Inflammatory macrophage treated with lipopolysaccharide for 1 hour (primary cell): ENCODE results near the gene CBLC.
A peak's percentile ranks its signal among the peaks of the same experiment; 100 is the strongest.
"Not testable (repeated sequence)": the region's sequence is repeated elsewhere in the genome, so short reads cannot be mapped to it uniquely, and the experiment has no call there.

ENCODE experiments used
- DNase-seq, 2 donors: peaks; one replicate each; pipeline ENCODE4 v3.0.0-alpha.2; 2020 to 2022

The CBLC gene

DNA sequence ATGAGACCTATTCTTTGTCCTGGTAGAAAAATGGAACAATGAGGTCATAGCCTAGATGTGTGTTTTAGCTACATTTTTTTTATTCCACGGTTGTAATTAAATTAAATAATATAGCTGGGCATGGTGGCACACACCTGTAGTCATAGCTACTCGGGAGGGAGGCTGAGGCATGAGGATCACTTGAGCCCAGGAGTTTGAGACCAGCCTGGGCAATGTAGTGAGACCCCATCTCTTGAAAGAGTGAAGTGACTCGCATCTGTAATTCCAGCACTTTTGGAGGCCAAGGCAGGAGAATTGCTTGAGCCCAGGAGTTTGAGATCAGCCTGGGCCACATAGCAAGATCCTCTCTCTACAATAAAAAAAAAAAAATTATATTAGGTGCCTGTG lies 11.7 kb upstream of the CBLC start:
- DNase-seq: no peak

DNA sequence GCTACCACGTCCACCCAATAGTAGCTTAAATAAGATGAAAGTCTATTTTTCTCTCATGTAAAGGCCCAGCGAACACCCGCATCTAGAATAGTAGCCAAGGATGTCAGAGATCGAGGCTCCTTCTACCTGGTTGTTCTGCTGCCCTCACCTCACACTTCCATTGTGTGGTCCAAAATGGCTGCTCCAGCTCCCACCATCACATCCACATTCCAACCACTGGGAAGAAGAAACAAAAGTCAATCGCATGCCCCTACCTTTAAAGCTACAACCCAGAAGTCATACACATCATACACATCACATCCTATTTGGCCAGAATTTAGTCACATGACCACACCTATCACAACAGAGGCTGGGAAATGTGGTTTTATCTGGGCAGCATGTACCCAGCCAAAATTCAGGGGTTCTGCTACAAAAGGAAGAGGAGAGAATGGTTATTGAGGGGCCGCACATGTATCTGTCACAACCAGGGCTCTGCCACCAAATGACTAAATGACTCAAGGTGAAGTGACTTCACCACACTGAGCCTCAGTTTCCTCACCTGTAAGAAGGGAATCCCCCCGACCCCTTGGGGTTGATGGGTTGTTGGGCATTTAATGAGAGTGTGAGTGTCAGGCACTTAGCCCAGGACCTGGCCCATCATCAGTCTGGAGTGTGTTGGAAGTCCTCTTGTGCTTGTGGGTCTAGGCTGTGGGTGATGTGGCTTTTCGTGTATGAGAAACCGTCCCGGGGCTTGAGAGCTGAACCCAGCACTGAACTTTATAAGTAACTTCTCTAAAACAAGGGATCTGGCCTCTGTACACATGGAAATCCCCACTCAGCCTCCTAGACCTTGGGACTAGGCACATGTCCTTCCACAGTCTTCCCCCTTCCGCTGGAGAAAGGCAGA lies 10.2 kb upstream of the CBLC start:
- DNase-seq: peak; percentile 83 to 93

DNA sequence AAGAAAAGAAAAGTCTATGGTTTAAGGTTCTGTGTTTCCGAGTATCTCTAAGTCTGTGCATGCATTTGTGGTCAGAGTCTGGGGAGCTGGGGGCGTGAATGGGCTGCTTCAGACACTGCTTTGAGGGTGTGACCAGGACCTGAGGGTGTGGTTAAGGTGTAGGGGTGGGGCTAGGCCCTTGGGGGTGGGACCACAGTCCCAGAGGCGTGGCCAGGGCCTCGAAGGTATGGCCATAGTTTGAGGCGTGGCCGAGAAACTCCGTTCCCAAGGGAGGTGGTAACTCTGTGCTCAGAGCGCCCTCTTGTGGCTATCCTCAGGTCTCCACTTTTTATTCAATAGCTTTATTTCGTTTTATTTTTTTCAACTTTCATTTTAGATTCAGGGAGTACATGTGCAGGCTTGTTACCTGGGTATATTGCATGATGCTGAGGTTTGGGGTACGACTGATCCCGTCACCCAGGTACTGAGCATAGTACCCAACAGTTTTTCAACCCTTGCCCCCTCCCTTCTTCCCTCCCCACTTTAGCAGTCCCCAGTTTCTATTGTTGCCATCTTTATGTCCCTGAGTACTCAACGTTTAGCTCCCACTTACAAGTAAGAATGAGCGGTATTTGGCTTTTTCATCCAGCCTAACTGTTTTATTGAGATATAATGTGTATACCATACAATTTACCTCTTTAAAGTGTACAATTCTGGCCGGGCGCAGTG lies 7.0 kb upstream of the CBLC start:
- peak; percentile 96 to 99 for DNase-seq

DNA sequence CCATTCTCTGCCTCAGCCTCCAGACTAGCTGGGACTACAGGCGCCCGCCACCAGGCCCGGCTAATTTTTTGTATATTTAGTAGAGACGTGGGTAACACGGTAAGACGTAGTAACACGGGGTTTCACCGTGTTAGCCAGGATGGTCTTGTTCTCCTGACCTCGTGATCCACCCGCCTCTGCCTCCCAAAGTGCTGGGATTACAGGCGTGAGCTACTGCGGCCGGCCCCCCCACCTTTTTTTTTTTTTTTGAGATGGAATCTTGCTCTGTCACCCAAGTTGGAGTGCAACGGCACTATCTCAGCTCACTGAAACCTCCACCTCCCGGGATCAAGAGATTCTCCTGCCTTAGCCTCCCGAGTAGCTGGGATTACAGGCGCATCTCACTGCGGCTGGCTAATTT lies 5.5 kb upstream of the CBLC start:
- not testable (repeated sequence) for DNase-seq

DNA sequence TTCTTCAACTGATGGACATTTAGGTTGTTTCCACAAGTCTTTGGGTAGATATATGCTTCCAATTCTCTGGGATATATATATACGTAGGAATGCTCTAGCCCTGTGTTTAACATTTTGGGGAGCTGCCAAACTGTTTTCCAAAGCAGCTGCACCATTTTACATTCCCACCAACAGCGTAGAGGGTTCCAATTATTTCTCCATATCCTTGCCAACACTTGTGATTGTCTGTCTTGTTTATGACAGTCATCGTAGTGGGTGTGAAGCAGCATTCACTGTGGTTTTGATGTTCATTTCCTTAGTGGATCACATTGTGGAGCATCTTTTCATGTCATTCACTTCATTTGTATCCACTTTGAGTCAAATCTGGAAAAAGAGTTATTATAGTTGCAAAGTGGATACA lies 4.7 kb upstream of the CBLC start:
- DNase-seq: no peak

DNA sequence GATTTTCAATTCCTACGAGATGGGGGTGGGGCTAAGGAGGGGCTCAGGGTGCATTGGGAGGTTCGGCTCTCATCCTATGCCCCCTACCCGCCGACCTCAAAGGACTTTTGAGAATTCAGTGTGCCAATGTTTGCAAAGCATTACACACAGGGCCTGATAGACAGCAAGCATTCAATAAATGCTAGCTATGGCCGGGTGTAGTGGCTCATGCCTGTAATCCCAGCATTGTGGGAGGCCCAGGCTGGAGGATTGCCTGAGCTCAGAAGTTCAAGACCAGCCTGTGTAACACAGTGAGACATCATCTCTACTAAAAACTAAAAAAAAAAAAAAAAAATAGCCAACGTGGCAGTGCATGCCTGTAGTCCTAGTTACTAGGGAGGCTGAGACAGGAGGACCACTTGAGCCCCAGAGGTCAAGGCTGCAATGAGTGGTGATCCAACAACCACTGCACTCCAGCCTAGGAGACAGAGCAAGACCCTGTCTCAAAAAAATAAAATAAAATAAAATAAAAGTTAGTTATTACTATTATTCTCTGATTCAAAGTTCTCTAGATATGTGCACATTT lies 1.9 kb upstream of the CBLC start:
- no peak for DNase-seq

DNA sequence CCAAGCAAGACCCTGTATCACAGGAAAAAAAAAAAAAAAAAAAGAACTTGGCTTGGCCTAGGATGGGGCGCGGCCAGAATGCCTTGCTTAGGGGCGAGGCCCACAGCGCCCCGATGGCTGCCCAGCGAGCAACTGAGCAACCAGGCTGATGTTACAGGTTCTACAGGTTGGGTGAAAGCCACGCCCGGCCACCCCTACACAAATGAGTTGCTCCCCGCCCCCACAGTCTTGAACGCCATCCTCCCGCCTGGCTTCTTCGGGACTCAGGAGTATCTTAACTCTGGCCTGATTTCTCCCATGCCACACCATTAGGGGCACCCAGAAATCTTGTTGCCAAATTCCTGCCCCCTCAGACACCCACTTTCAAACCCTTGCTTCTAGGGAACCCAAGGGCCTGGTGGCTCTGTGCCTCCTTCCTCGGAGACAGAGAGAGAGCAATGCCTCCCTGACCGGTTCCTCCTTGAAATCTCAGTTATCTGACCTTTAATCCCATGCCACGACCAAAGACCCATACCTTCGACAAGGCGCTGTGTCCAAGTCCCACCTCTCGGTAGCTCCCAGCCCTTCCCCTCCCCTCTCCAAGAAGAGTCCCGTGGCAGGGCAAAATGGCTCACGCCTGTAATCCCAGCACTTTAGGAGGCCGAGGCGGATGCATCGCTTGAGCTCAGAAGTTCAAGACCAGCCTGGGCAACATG lies 1.1 kb upstream of the CBLC start:
- no peak for DNase-seq

DNA sequence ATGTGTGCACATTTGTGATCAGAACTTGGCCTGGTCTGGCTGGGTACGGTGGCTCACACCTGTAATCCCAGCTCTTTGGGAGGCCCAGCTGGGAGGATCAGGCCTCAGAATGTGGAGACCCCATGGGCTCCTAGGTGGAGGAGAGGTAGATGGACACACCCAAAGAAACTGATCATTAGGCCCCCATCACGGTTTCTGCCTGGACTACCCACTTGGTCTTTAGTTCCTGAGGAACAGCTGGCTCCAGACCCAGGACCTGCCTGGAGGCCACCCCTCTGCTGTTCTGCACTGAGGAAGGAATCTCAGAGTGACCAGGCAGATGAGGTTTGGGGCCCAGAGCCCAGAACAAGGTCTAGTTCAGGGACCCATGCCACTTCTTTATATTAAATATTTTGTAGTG lies 1.5 kb downstream of the CBLC start:
- DNase-seq: no peak

DNA sequence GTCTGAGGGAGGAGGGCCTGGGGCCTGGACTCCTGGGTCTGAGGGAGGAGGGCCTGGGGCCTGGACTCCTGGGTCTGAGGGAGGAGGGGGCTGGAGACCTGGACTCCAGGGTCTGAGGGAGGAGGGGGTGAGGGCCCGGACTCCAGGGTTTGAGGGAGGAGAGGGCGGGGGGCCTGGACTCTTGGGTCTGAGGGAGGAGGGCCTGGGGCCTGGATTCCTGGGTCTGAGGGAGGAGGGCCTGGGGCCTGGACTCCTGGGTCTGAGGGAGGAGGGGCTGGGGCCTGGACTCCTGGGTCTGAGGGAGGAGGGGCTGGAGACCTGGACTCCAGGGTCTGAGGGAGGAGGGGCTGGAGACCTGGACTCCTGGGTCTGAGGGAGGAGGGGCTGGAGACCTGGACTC lies 4.0 kb downstream of the CBLC start:
- DNase-seq: not testable (repeated sequence)

DNA sequence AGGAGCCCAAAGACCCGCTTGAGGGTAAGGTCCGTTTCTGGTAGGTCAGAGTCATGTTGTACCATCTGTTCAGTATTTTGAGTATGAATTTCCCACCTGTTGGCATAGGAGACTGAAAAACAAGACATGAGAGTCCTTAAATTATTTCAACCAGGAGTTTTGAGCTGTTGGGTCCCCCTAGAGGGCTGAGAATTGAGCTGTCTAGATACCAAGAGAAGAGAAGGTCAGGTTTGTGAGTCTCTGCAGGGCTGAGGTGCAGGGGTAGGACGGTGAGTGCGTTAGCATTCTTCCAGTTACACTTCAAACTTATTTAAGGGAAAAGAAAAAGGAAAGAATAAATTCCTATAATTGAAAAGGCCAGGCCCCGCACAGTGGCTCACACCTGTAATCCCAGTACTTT lies 5.0 kb downstream of the CBLC start:
- DNase-seq: no peak

DNA sequence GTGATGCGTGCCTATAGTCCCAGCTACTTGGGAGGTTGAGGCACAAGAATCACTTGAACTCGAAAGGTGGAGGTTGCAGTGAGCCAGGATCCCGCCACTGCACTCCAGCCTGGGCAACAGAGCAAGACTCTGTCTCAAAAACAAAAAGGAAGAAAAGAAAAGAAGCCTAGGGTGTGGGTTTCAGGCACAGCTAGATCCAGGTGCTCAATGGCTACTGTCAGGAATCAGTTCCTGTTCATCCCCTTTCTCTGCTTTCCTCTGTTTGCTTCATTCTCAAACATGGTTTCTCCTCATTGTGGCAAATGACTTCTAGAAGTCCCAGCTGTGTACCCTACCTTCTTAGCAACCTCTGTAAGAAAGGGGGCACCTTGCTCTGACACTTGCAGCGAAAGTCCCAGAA lies 5.9 kb downstream of the CBLC start:
- DNase-seq: no peak

DNA sequence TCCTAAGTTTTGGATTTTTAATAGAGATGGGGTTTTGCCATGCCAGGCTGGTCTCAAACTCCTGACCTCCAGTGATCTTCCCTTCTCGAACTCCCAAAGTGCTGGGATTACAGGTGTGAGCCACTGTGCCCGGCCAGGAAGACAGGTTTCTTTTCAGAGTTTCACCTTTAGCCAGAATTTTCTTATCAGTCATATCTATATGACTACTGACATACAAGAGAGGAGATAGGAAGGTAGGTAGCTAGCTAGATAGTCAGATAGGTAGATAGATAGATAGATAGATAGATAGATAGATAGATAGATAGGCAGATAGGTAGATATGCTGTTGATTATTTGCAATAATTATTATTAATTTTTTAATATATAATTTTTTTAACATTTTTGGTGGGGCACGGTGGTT lies 7.6 kb downstream of the CBLC start:
- DNase-seq: no peak

DNA sequence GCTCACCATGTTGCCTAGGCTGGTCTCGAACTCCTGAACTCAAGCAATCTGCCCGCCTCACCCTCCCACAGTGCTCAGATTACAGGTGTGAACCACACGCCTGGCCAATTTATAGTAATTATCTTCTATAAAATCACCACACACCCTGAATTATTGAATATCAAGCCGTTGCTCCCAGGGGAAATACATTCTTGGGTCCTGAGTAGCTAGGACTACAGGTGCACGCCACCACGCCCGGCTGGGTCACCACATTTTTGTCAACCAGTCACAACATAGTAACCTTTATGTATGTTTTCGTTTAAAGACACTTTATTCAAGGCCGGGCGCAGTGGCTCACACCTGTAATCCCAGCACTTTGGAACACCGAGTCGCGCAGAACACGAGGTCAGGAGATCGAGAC lies 8.3 kb downstream of the CBLC start:
- no peak for DNase-seq

DNA sequence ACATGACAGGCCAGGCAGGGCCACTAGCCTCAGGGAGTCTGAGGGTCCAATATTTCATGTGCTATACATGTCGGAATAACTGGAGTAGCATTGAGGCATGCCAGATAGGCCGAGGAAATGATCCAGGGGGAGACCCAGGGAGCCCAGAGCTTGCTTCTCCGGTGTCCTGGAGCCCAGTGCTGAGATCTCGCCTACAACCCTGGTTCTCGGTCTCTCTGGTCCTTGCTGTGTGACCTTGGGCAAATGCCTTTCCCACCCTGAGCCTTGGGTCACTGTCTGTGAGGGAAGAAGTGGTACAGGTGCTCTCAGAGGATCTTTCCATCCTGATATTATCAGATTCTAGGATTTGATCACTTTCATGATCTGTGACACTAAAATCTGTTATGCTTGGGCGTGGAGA lies 11.3 kb downstream of the CBLC start:
- no peak for DNase-seq

DNA sequence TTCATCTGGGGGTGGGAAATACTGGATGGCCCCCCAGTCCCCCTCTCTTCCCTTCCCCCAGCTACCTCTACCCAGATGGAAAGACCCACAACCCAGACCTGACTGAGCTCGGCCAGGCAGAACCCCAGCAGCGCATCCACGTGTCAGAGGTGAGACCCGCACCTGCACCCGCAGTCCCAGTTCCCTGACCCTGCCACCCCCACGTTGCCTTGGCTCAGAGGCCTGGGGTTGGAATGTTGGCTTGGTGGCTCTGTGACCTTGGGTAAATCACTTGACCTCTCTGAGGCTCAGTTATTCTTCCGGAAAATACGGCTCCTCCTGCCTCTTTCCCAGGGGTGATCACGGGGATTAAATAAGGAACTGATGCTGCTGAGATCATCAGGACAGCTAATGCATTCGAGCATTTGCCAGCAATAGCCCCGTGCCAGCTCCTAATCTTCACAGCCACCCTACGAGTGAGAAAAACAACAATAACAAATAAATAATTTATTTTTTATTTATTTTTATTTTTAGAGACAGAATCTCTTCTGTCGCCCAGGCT lies 12.3 kb downstream of the CBLC start:
- DNase-seq: peak in 1 of 2 donors; percentile 48

DNA sequence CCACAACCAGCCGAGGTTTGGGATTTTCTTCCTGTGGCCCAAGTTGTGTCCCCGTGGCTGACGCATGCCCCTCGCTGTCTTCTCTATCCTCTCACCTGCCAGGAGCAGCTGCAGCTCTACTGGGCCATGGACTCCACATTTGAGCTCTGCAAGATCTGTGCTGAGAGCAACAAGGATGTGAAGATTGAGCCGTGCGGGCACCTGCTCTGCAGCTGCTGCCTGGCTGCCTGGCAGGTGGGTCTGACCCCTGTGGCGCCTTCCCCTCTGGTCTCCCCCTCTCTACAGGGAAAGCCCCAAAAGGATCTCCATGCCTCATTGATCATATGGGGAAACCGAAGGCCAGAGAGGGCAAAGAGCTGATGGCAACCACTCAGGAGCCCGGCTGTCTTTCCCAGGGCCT lies 14.6 kb downstream of the CBLC start:
- no peak for DNase-seq

DNA sequence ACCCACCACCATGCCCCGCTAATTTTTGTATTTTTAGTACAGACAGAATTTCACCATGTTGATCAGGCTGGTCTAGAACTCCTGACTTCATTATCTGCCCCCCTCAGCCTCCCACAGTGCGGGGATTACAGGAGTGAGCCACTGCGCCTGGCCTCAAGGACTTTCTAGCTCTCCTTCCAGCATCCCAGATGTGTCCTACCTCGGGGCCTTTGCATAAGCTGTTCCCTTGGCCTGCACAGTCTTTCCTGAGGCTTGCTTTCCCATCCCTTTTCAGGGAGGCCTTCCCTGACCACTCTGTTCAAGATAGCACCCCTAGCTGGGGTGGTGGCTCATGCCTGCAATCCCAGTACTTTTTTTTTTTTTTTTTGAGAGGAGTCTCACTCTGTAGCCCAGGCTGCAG lies 16.9 kb downstream of the CBLC start:
- no peak for DNase-seq

DNA sequence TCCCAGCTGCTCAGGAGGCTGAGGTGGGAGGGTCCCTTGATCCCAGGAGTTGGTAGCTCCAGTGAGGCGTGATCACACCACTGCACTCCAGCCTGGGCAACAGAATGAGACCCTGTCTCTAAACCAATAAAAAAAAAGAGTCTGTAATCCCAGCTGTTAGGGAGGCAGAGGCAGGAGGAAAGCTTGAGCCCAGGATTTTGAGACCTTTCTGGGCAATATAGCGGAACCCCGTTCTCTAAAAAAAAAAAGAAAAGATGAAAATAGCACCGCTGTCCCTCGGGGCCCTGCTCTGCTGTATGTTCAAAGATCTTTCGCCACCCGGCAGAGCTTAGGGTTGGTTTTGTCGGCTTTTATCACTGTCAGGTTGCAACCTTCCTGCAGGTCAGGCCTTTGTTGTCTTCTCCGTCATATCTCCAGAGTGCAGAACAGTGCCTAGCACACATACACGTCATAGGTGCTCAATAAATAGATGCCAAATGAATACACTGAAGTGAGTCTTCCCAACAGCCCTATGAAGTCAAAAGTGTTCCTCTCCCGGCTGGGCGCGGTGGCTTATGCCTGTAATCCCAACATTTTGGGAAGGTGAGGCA lies 17.8 kb downstream of the CBLC start:
- no peak for DNase-seq

DNA sequence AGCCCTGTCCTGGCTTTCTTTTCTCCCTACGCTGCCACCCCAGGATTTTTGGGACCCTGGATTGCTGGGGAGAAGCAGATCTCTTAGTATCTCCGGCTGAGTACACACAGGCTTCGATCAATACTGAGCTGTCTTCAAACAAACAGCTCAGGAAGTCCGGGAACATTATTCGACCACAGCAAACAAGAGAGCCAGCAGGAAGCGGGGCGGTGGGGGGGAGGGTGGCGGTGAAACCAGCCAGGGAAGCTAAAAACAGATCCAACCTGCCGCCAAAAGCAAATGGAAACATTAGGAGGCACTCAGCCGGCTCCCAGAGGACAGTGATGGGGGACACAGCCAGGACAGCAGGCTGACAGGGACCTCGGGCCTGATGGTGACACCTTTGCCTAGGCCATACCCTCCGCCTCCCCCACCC lies 19.0 kb downstream of the CBLC start:
- DNase-seq: no peak

DNA sequence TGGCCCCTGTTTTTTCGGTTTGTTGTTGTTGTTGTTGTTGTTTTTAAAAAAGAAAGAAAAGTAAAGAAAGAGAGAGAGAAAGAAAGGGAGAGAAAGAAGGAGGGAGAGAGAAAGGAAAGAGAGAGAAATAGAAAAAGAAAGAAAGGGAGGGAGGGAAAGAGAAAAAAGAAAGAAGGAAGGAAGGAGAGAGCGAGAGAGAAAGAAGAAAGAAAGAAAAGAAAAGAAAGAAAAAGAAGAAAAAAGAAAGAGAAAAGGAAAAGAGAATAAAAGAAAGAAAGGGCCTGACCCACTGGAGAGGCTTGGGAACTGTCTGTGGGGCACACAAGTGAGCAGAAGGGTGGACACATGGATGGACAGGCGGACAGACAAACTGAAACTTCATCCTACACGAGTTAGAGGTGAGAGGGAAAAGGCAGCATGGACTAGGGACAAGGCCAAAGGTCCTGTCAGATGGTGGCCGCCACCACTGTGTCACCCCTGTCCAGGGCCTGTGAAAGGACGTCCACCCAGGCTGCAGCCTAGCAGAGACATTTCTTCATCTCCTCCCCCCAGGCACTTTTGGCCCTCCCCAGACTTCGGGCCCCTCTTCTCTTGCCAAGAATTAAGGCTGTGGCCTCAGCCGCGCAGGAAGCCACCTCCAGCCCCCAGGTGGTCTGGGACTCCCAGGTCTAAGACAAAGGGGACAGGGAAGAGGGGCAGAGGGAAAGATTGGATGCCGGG lies 22.1 kb downstream of the CBLC start:
- no peak for DNase-seq

DNA sequence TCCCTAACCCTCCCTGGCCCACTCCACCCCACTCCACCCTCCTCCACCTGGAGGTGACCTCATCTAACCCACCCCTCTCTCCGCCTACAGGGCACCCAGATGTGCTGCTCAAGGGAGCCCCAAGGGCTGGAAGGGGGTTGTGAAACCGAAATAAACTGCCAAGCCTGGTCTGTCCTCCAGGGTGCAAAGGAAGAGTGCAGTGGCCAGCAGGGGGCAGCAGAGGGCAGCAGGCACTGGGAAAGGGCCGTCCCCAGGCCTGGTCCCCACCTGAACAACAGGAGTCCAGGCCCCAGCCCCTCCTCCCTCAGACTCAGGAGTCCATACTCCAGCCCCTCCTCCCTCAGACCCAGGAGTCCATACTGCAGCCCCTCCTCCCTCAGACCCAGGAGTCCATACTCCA lies 22.8 kb downstream of the CBLC start:
- DNase-seq: peak; percentile 65 to 94
